D341Med (cell line): Measurements from ENCODE around the gene TMEM185B.
"Not testable (repeated sequence)": the region's sequence is repeated elsewhere in the genome, so short reads cannot be mapped to it uniquely, and the experiment has no call there.

Experiments used
- DNase-seq: peaks from one replicate; pipeline ENCODE4 v3.0.0; 2012; ENCODE audit warnings: low spot score

Gene TMEM185B

GRCh38 chr2:120251880-120252224 is 28.7 kb upstream of the TMEM185B start:
- no peak for DNase-seq

- no peak for DNase-seq
These were observed 27.9 kb upstream of the TMEM185B start for GRCh38 chr2:120251078-120251477.

GRCh38 chr2:120250640-120251039 is 27.4 kb upstream of the TMEM185B start:
- no peak for DNase-seq

- DNase-seq = no peak
These were observed 24.7 kb upstream of the TMEM185B start for GRCh38 chr2:120247851-120248250.

GRCh38 chr2:120246546-120247300 is 23.5 kb upstream of the TMEM185B start:
- DNase-seq = no peak

GRCh38 chr2:120245520-120246332 is 22.5 kb upstream of the TMEM185B start:
- no peak for DNase-seq

GRCh38 chr2:120244656-120245519 is 21.7 kb upstream of the TMEM185B start:
- no peak for DNase-seq

- DNase-seq = no peak
These were observed 20.8 kb upstream of the TMEM185B start for GRCh38 chr2:120243875-120244553.

GRCh38 chr2:120243211-120243610 is 20.0 kb upstream of the TMEM185B start:
- no peak for DNase-seq

- no peak for DNase-seq
These were observed 18.5 kb upstream of the TMEM185B start for GRCh38 chr2:120241684-120242083.

GRCh38 chr2:120240901-120241429 is 17.8 kb upstream of the TMEM185B start:
- no peak for DNase-seq

GRCh38 chr2:120239488-120240287 is 16.5 kb upstream of the TMEM185B start:
- DNase-seq = no peak

GRCh38 chr2:120238728-120239487 is 15.7 kb upstream of the TMEM185B start:
- DNase-seq = no peak

- DNase-seq = no peak
These were observed 14.3 kb upstream of the TMEM185B start for GRCh38 chr2:120237491-120237902.

GRCh38 chr2:120236791-120237190 is 13.6 kb upstream of the TMEM185B start:
- no peak for DNase-seq

- DNase-seq = no peak
These were observed 13.1 kb upstream of the TMEM185B start for GRCh38 chr2:120236316-120236715.

- no peak for DNase-seq
These were observed 12.5 kb upstream of the TMEM185B start for GRCh38 chr2:120235681-120236080.

- DNase-seq = not testable (repeated sequence)
These were observed 12.0 kb upstream of the TMEM185B start for GRCh38 chr2:120235158-120235557.

GRCh38 chr2:120233292-120233691 is 10.1 kb upstream of the TMEM185B start:
- DNase-seq = no peak
